ENCODE results near the gene ADAM33. TPM values are rescaled to one million over a fixed set of nuclear protein-coding genes. Genes with fewer than 3 reads are reported as not detected.

ADAM33 gene
- total RNA-seq, 1 donor from 2014 or later: not detected

DNA sequence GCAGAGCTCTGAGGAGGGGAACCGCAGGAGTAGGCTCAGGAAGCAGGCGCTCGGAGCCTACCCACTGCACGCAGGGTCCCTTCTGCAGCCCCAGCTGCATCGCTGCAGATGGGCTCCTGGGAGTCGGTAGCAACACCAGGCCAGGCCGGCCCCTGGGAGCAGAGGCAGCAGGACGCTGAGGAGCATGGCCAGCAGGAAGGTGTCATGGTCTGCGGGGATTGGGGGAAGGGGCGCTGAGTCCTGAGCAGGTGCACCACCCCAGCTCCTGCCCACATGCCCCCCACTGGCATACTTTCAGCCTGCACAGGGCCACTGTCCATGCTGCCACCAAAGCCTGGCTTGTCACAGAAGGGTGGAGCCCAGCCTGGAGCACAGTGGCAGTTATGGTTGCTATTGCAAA, 10.9 kb downstream of the ADAM33 start:
- intact Hi-C loops (cut with micrococcal nuclease): no loop called here

DNA sequence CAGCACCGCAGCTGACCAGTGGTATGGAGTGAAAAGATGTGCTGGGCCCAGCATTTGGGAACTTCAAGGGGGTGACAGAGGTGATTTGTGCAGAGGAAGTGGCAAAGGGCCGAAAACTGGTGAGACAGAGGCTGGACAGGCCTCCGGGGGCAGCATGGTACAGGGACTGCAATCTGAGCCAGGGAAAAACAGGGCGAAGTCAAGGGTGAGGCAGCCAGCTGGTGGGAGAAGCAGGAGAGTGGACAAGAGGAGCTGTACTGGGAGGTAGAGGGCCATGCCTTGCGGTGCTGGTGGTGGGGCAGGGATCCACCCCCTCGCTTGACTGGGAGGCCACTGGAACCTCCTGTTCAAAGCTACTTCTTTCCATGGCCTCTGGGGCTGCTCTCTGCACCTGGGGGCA, 11.3 kb downstream of the ADAM33 start:
- intact Hi-C loops (cut with micrococcal nuclease): no loop called here

DNA sequence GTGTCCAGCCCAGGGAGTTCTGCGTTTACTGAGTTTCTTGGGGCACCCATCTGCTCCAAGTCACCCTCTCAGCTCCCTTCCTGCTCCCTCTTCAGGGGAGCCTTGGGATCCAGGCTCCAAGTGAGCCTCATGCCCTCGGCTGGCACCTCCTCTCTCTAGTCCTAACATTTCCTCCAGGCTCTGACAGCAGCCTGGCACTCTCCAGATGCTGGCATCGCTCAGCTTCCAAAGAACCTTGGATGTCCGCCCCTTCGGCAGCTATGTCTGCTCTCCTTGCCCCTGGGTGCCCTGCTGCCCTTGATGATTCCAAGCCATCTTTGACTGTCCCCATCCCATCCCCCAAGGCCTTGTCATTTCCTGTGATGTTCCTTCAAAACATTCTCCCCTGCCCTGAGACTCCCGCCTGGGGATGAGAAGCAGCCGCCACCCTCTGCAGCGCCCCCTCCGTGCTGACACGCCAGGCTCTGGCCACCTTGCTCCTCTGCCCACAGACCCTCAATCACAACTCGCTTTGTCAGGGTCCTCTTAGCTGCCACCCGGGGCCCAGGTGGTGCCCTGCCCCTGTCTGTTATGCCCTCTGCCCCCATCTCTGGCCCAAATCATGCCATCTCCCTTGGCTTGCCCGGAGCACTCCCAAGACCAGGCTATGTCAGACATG, 12.0 kb downstream of the ADAM33 start:
- intact Hi-C loops (cut with micrococcal nuclease): no loop called here

GRCh38 chr20:3667434-3668037, 14.3 kb downstream of the ADAM33 start:
- intact Hi-C loops (cut with micrococcal nuclease): no loop called here

- intact Hi-C loops (cut with micrococcal nuclease): no loop called here
Measured at GRCh38 chr20:3663858-3664257, 18.0 kb downstream of the ADAM33 start.

DNA sequence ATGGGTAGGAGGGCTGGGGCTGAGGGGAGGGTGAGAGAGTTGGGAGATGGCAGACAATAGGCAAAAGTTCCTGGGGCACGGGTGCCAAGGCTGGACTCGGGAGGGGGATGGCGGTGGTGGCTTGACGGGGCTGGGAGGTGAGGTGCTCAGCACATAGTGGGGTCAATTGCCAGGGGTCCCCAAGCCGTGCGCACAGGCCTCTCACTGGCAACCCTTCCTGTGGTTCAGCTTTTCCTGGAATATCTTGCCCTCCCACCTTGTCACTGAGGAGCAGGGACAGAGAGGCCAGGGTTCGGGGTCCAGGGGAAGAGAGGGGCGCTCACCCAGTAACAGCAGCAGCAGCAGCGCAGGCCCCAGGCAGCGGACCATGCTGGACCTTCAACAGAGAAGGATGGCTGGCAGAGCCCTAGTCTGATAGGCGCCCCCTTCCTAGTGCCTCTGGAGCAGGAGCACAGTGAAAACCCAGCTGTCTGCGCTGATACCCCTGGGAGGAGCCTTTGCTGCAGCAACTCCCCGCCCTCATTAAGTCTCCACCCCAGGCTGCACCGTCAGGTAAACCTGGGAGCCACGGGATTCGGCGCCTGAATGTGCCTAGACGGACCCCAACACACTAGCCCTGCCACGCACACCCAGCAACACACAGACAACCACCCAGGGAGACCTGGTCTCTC, 18.6 kb downstream of the ADAM33 start, which contains the start of gene GFRA4:
Gene GFRA4, minus strand, starts transcription at position 369 of the 671 bp plus-strand sequence. Its CDS starts 0 bp downstream, at position 369.
- intact Hi-C loops (cut with micrococcal nuclease): no loop called here

DNA sequence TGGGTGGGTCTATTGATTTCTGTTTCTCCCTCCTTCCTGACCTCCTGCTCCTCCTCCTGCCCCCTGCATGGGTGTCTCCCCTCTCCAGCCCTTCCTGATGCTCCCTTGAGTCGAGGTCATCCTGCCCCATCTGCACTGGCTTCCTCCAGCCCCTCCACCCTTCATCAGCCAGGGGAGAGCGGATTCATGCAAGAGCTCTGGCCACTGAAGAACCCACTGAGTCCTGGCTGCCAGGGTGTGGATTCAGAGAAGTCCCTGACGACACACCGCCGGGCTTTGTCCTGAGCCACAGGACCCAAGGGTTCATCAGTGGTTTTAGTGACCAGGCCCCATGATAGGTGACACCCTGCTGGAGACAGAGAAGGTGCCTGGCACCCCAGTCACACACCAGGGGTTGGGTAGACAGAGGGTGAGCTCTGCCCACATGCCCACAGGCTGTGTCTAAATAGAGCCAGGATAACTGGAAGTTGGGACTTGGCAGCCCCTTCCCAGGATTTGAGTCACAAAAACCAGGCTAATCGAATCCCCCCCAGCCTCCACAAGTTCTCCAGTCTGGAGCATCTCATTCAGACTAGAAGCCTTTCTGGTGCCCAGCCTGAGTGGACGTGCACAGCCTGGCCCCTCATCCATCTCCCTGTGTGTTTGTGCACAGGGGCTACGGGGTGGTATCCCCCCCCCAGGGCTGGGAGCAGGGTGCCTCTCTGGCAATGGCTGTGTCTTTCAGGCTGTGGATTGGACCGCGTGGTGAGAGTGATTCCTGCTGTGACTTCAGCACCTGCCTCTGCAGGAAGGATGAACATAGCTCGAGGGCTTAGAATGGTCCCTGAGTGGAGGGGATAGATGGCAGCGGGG, 19.8 kb downstream of the ADAM33 start:
- intact Hi-C loops (cut with micrococcal nuclease): no loop called here

GRCh38 chr20:3661060-3661813, 20.6 kb downstream of the ADAM33 start:
- intact Hi-C loops (cut with micrococcal nuclease): no loop called here

DNA sequence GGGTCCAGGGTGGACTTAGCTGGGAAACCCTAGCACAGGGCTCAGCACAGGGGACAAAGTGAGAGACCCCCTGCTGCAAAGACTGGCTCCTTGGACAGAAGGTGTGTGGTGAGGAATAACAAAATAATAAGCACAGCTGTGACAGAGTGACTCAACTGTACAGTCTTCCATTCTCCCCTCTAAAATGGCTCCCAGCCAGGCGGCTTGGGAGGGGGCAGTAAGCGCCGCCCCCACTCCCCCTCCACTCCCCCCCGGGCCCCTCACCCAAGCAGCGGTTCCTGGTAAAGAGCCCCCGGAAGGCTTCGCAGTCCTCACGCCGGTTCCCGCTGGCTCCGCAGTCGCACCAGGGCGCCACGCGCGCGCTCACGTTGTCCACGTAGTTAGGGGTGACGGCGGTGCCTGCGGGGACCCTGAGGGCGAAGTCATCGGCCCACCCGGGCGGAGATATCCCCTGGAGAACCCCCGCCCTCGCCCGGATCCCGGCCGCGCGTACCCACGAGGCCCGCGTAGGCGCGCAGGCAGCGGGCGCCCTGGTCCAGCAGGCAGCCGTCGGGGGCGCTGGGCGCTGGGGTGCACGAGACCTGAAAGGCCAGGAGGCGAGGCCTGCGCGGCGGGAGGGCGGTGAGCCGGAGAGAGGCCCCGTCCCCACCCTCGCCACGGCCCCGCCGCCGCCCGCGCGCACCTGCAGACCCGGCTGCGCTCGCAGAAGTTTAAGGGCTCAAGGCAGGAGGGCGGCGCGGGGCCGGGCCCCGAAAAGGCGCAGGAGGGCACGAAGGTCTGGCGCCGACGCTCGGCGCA, 21.3 kb downstream of the ADAM33 start:
- intact Hi-C loops (cut with micrococcal nuclease): no loop called here

DNA sequence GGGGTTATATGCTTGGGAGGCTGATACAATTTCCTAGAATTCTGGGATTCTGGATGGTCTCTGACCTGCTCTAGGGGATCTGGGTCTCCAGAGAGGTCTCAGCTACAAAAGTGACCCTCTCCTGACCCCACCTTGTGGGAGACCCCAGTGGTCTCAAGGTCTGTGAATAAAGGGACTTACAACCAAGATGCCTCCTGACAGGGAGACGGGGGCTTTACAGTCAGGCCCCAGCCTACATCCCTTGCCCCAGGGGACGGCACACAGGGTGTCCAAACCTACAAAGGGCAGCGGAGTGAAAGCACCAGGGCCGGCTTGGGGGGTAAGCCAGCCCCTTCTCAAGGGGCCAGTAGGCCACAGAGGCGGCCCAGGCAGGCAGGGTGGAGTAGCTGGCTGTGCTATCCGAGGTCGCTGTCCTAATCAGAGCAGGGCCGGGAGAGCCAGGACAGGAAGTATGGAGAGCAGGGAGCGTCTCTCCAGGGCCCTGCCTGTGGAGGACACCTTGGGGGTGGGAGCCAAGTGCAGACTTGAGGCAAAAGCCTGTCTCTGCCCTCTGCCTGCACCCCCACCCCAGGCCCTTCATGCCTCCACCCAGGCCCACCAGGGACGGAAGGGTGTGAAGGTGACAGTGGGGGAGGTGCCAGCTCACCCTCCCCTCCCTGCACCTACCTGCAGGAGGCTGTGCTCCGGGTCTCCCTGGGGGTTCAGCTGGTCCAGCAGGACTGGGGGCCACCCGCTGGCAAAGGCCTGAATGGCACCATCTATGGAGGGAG, 22.1 kb downstream of the ADAM33 start:
- intact Hi-C loops (cut with micrococcal nuclease): no loop called here

DNA sequence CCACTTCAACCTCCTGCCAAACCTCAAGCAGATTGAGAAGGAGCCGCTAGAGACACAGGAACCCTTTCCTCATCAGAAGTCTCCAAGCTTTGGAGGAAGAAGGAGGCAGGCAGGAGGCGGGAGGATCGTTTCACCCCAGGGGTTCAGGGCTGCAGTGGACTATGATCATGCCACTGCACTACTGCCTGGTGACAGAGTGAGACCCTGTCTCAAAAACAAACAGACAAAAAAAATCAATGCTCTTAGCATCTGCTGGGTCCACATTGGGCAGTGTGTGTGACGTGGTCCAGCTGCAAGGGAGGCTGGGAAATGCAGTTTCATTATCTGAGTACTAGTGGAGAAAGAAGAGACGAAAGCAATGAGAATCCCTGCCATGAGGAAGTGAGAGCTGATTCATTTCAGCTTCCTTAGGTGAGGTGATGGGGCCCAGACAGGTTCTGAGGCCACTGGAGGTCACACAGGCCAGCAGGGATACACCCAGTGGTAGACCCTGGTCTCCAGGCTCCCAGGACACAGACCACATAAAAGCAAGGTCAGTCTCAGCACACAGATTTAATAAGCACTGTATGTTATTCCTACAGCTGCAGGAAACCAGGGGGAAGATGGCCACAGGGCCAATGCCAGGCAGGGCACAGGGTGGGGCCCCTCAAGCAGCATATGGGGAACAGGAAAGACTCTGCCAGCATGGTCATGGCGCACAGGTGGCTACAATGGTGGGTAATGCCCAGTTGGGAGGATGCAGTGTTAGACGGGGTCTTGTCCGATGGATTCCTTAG, 22.9 kb downstream of the ADAM33 start:
- intact Hi-C loops (cut with micrococcal nuclease): no loop called here

GRCh38 chr20:3658019-3658715, 23.6 kb downstream of the ADAM33 start:
- intact Hi-C loops (cut with micrococcal nuclease): no loop called here

DNA sequence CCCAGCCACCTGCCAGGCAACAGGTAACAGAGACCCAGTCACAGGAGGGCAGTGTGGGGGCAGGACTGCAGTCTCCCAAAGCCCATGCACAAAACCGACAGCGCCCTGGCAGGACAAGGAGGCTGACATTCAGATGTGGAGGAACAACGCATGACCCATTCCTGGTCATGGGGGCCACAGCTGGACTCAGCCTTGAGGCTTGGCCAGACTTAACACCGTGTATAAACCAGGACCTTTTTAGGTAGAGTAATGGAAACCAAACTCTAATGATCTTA, 26.7 kb downstream of the ADAM33 start:
- intact Hi-C loops (cut with micrococcal nuclease): no loop called here

GRCh38 chr20:3654326-3655130, 27.3 kb downstream of the ADAM33 start:
- intact Hi-C loops (cut with micrococcal nuclease): no loop called here

DNA sequence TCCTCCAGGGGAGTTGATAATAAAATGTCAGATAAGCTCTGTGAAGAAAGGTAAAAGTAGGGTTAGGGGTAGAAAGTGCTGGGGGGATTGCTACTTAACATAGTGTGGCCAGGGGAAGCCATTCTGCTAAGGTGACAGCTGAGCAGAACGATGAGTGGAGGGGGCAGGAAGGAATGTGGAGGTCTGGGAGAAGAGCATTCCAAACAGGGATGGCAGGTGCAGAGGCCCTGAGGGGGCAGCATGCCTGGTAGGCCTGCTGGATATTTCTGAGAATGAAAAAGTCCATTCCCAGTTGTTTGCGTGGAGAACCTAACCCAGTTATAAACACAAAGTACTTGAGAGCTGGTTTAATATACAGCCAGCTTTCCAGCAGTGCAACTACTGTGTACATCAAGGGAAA, 27.9 kb downstream of the ADAM33 start:
- intact Hi-C loops (cut with micrococcal nuclease): no loop called here

GRCh38 chr20:3652676-3653596, 28.9 kb downstream of the ADAM33 start:
- intact Hi-C loops (cut with micrococcal nuclease): no loop called here

Measured in T-helper 2 cell treated with Interferon-gamma antibody and Interleukin-4, amounts not matched to agents 100 ng/mL and 5 ng/mL, for 36 hours (primary cell).